ENCODE measurements around the gene CLDN8. TPM values are rescaled to one million over a fixed set of nuclear protein-coding genes. Genes with fewer than 3 reads are reported as not detected.

CLDN8 gene
- total RNA-seq, 1 experiment from 2014 or later = not detected

- Mint-ChIP-seq H3K27me3 (ENCODE audit: insufficient read depth, unreplicated experiment) (no peaks in the 10 kb centered on the region), H3K27ac (ENCODE audit: low read depth, unreplicated experiment) (peak overlapping the region; percentile 42), H3K9me3 (ENCODE audit: unreplicated experiment) (no peaks in the 10 kb centered on the region), H3K4me1 (ENCODE audit: insufficient read depth, unreplicated experiment) (peaks cover 6% of the 10 kb centered on the region), H3K36me3 (ENCODE audit: insufficient read depth, unreplicated experiment) (no peaks in the 10 kb centered on the region), H3K4me3 (ENCODE audit: unreplicated experiment) (no peak overlapping the region)
- no TSS peak for BruUV-seq (replicated peaks)
- POLR2A ChIA-PET = interaction anchor here (0.6 to 1.1 kb wide), 3 partner anchors 15 to 185 kb away, joined by 3 to 4 read pairs (median 3); no protein-coding TSS in a partner anchor
- DNase-seq (ENCODE audit: unreplicated experiment) = peak; percentile 5
- no peak for TF ChIP-seq CTCF (IDR thresholded peaks at IDR 0.05; ENCODE audit: unreplicated experiment)
- CTCF ChIA-PET = interaction anchor here (0.7 to 1.1 kb wide), 2 partner anchors 93 to 1467 kb away, joined by 3 to 4 read pairs; no protein-coding TSS in a partner anchor
- intact Hi-C loops (cut with micrococcal nuclease) = no loop called here
These were observed 51.1 kb downstream of the CLDN8 start for GRCh38 chr21:30164796-30165195.

Other genes with a start within 250 kb of the CLDN8 start
- gene CLDN17, start 49.3 kb downstream of the CLDN8 start, total RNA-seq (2022) = not detected in 2 replicates
- not detected in 2 replicates for gene KRTAP24-1, start 66.9 kb upstream of the CLDN8 start, total RNA-seq (2022)
- not detected in 2 replicates for gene KRTAP25-1, start 73.4 kb upstream of the CLDN8 start, total RNA-seq (2022)
- not detected in 2 replicates for gene KRTAP26-1, start 104.2 kb upstream of the CLDN8 start, total RNA-seq (2022)
- gene KRTAP27-1, start 121.6 kb upstream of the CLDN8 start, total RNA-seq (2022) = not detected in 2 replicates
- gene KRTAP23-1, start 132.5 kb upstream of the CLDN8 start, total RNA-seq (2022) = not detected in 2 replicates
- not detected in 2 replicates for gene KRTAP13-2, start 156.2 kb upstream of the CLDN8 start, total RNA-seq (2022)
- not detected in 2 replicates for gene KRTAP13-1, start 179.9 kb upstream of the CLDN8 start, total RNA-seq (2022)
- gene KRTAP13-3, start 209.8 kb upstream of the CLDN8 start, total RNA-seq (2022) = not detected in 2 replicates
- gene KRTAP13-4, start 214.1 kb upstream of the CLDN8 start, total RNA-seq (2022) = not detected in 2 replicates
- gene KRTAP15-1, start 224.2 kb upstream of the CLDN8 start, total RNA-seq (2022) = not detected in 2 replicates

Measured in MCF 10A (cell line).